SH-SY5Y (cell line): ENCODE results near the gene TEX14.

Source experiments
- GATA2 ChIP-seq: IDR thresholded peaks from 2 replicates; pipeline ENCODE4 v1.6.1; 2011; ENCODE audit warnings: mild to moderate bottlenecking, low read depth, low read length
- GATA3 ChIP-seq: IDR thresholded peaks from 2 replicates; pipeline ENCODE4 v1.6.1; 2011; ENCODE audit warnings: low read depth, mild to moderate bottlenecking, low read length, moderate library complexity

- TF ChIP-seq GATA3 (no peak), GATA2 (no peak)
These were observed 74.3 kb downstream of the TEX14 start for GRCh38 chr17:58617563-58617962.
